G401 (cell line): ENCODE measurements around the gene CD72. TPM values are rescaled to one million over a fixed set of nuclear protein-coding genes. Genes with fewer than 3 reads are reported as not detected.
A peak's percentile ranks its signal among the peaks of the same experiment; 100 is the strongest.

Source experiments
- DNase-seq: peaks from one replicate; pipeline ENCODE4 v3.0.0-alpha.2; 2015; ENCODE audit warnings: low spot score
- in situ Hi-C: cut with HindIII; loops from 2 replicates; pipeline ENCODE4 v1.10.0; 2016; ENCODE audit warnings: low sequenced_read_pairs, mixed read lengths
- total RNA-seq: library from RNA; depleted of rRNA; stranded (reverse); fragments of >200 nt; shearing (Covaris generic); gene quantifications from 2 replicates; pipeline ENCODE4 v1.2.3, GENCODE V29; 2014; rRNA removed

Gene CD72
- 2.4 TPM in 1 of 2 replicates, not detected in the other for total RNA-seq

DNA sequence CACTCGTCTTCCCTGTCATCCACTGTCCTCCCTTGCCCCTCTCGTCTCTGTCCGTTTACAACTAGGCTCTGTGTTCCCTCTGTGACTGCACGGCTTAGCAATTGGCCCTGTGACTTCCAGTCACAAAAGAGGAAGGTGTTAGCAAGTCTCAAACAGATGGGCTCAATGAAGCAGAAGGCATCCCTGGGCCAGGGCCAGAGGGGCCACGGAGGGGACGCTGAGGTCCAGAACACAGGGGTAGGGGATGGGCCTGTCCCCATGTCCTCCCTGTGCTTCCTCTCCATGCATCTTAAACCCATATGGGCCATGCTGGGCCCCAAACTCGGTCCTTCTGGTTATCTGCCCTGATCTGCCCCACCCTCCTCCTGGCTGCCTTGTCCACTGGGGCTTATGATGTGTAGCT lies at the start of gene CD72:
Gene CD72 (minus strand): TSS at position 89 of the 403 bp plus-strand sequence. CDS start 110 bp downstream, outside the sequence.
- in situ Hi-C loops, result no loop called here
- peak; percentile 22 for DNase-seq

DNA sequence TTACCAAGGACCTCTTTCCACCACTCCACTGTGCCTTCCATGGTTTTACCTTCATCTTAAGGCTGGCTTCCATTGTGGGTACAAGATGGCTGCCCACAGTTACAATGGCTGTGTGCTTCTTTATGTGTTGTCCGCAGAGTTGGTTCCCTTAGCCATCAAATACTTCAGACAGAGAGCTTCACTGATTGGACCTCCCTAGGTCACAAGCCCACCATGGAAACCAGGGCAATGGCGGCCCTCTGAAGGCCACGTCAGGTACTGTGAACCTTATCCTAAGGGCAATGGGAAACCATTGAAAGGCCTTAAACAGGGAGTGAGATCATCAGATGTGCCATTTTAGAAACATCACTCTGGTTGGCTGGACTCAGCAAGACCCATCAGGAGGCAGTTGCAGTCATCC lies 49.7 kb upstream of the CD72 start:
- in situ Hi-C loops, result no loop called here

DNA sequence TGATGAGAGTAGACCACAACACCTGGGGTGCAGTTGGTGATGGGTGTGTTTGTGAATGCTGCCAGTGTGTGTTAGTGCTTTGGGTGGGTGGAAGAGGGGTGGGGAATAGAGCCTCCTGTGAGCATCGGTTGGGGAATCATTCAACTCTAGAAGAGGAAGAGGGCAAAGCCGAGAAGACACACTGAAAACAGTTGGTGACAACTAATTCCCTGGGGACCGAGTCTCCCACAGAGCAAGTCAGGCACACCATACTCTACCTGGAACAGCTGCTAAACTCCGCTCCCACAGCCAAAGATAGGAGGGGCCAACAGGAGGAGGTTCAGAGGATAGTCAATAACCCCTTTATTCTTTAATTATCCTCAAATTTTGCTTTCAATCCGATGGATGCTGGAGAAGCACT lies 48.3 kb upstream of the CD72 start:
- in situ Hi-C loops, result no loop called here
- no peak for DNase-seq

More for the DNA sequence above, 49.7 kb upstream of the CD72 start:
- DNase-seq, result no peak

- DNase-seq, result no peak
- in situ Hi-C loops, result no loop called here
These were observed 47.8 kb upstream of the CD72 start for GRCh38 chr9:35666045-35666444.

- in situ Hi-C loops, result no loop called here
- no peak for DNase-seq
These were observed 47.2 kb upstream of the CD72 start for GRCh38 chr9:35665471-35665818.

DNA sequence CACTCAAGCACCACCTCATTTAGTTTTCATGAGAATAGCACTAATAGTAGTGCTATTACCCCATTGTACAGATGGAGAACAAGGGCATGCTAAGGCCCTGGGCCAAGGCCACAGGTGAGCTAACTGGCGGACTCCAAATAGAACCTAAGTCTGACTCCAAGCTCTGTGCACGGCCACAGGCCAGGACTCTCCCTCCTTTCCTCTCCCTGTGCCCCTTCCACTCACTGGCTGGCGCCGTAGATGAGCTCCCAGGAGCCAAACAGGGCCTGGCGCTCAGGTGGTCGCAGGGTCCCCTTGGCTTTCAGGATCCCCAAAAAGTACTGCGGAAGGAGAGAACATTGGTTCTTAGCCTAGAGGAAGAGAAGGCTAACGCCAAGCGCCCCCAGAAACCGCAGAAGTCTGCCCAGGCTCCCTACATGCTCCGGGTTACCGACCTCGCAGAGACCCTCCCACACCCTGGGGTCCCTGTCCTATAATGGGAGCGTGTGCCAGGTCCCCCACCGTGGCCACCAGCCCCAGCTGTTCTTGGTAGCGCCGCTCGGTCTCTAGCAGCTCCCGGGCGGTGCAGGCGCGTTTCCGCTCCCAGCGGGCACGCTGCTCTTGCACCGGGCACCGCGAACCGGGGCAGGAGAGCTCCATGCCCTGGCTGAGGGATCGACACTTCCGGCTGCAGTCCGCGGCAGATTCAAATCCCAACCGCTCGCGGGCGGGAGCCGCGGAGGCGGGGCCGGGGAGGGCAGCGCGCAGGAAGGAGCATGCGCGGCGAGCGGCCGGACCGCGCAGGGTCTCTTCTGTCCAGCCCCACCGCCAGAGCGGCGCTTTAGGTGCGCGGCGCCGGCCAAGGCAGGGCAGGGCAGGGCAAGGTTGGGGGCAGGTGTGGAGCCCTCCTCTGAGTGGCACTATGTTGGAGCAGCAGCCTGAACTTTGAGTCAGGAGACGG lies 46.6 kb upstream of the CD72 start, which contains the start of gene ARHGEF39:
Gene ARHGEF39 (minus strand): TSS at position 665 of the 940 bp plus-strand sequence. CDS start 26 bp downstream, at position 639.
- peak; percentile 84 for DNase-seq
- in situ Hi-C loops, result no loop called here

DNA sequence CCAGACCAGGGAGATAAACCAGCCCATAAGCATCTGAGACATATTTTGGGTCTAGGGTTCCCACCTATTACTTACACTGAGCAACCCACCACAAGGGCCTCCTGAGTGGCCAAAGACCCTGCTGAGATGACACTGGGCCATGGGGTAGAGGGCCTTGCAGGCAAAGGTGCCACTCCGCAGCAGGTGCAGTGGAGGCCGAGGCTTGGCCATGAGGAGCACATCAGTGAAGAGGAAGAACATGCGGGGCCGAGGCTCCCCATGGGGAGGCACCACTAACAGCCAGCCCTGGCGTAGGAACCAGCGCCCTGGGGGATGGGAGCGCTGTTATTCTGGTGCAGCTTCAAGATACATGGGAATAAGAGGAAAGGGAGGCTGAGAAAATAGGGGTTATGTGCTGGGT lies 44.2 kb upstream of the CD72 start:
- DNase-seq, result peak; percentile 31
- in situ Hi-C loops, result no loop called here

GRCh38 chr9:35661756-35662350 lies 43.6 kb upstream of the CD72 start:
- no peak for DNase-seq
- in situ Hi-C loops, result no loop called here

DNA sequence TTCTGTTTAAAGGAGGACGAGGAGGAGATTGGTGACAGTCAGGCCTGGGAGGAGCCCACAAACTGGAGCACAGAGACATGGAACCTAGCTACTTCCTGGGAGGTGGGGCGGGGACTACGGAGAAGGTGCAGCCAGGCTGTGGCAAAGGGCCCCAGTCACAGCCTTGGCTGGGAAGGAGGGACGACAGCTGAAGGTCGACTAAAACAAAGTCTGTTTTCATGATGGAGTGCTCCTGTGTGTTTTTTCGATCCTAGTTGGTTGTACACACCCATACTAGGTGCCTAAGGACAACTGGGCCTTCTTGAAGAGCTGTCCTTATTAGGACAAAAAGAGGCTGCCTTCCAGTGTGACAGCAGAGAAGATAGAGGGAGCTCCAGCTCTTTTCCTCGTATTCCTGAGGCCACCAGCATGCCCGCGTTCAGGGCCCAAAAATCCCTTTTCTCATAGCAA lies 42.8 kb upstream of the CD72 start:
- DNase-seq, result peak; percentile 90

GRCh38 chr9:35659340-35659739 lies 41.1 kb upstream of the CD72 start:
- in situ Hi-C loops, result no loop called here
- peak; percentile 30 for DNase-seq

More for the DNA sequence above, 42.8 kb upstream of the CD72 start:
- in situ Hi-C loops, result no loop called here

GRCh38 chr9:35658968-35659220 lies 40.7 kb upstream of the CD72 start:
- in situ Hi-C loops, result no loop called here

GRCh38 chr9:35658137-35658967 lies 40.1 kb upstream of the CD72 start, which contains the start of gene CCDC107:
Gene CCDC107, plus strand, starts transcription at chr9:35658292. Its CDS starts 88 bp downstream, at chr9:35658380.
- in situ Hi-C loops, result no loop called here

More at GRCh38 chr9:35658968-35659220, 40.7 kb upstream of the CD72 start:
- DNase-seq, result peak; percentile 54

DNA sequence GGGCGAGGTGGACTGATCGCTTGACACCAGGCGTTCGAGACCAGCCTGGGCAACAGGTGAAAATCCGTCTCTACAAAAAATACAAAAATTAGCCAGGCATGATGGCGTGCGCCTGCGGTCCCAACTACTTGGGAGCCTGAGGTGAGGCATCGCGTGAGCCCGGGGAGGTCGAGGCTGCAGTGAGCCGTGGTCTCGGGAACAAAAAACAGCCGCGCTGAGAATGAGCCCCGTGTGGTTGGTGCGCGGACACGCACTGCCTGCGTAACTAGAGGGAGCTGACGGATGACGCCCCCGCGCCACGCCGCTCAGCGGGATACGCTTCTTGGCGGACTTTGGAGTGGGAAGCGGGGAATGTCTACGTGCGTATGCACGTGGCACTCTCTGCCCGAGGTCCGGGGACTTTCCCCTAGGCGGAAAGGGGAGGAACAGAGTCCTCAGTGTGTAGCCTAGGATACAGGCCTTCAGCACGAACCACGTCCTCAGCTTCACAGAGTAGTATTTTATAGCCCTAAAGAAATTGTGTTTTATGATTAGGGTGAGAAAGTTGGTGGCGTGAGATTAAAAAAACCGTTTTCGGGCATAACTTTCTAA lies 39.4 kb upstream of the CD72 start, which contains the start of gene RMRP:
Gene RMRP (minus strand): TSS at position 474 of the 591 bp plus-strand sequence.
- peak; percentile 99 for DNase-seq
- in situ Hi-C loops, result no loop called here

More at GRCh38 chr9:35658137-35658967, 40.1 kb upstream of the CD72 start, which contains the start of gene CCDC107:
- peak; percentile 91 for DNase-seq

DNA sequence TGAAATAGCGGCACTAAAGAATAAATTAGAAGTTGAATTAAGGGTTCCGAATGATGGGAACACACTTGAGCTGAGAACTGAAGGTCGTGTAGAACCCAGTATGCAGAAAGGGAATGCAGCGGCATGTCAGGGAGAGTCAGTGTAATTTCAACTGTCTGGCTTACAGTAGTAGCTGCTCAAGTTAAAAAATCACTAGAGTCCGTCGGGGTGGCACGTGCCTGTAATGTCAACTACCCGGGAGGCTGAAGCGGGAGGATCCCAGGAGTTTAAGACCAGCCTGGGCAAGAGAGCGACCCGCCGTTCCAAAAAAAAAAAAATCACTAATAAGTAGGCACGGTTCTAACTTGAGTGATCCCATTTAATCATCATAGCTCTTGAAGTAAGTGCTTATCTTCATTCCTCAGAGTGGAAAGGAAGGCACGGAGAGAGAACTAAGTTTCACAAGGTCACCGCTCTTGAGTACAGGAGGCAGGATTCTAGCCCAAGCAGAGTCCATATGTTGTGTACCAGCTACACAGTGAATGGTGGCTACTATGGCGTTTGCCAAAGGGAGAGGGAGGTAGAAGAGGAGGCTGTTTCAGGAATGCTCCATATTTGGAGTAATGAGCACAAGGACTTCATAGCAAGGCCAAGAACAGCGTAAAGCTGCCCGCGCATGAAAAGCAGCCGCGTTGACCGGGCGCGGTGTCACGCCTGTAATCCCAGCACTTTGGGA lies 38.8 kb upstream of the CD72 start:
- in situ Hi-C loops, result no loop called here

DNA sequence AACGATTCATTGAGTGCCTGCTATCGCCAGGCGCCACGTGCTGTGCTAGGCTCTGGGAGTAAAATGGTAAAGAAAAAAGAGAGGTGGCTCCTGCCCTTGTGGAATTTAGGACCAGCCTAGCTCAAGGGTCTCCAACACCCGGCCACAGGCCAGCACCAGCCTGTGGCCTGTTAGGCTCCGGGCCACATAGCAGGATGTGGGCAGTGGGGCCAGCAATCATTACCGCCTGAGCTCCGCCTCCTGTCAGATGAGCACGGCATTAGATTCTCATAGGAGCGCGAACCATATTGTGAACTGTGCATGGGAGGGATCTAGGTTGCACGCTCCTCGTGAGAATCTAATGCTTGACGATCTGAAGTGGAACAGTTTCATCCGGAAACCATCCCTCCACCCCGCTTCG lies 38.1 kb upstream of the CD72 start:
- in situ Hi-C loops, result no loop called here
- no peak for DNase-seq

More for the DNA sequence above, 38.8 kb upstream of the CD72 start:
- peak; percentile 80 for DNase-seq

- no peak for DNase-seq
- in situ Hi-C loops, result no loop called here
These were observed 35.4 kb upstream of the CD72 start for GRCh38 chr9:35653611-35654010.

DNA sequence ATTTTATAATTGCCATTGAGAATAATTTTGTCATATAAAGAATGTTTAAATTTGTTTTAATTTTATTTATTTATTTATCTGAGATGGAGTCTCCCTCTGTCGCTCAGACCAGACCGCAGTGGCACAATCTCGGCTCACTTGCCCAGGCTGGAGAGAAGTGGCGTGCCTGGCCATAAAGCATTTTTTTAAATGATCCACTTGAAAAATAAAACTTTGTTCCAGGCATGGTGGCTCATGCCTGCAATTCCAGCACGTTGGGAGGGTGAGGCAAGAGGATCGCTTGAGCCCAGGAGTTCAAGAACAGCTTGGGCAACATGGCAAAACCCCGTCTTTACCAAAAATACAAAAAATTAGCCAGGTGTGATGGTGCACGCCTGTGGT lies 34.6 kb upstream of the CD72 start:
- no peak for DNase-seq
- in situ Hi-C loops, result no loop called here
